RWPE2 (cell line): ENCODE data around the gene ARHGAP19.

ENCODE experiments used
- ATAC-seq: fragments of 200-7000 bp; cut with Tn5 transposase; 3 replicates; pipeline ENCODE4 v1.9.1; 2021; ENCODE audit warnings: low read depth
- DNase-seq: peaks from one replicate; pipeline ENCODE4 v3.0.0-alpha.2; 2020; ENCODE audit warnings: low spot score
- H3K27ac ChIP-seq: fragments of 450-650 bp; 2 replicates; pipeline ENCODE4 v1.5.1; 2017; ENCODE audit warnings: mild to moderate bottlenecking; ENCODE audit not compliant: poor library complexity, severe bottlenecking
- H3K27me3 ChIP-seq: fragments of 250-450 bp; sonication (Bioruptor Pico); 2 replicates; pipeline ENCODE4 v1.5.1; 2021; ENCODE audit warnings: mild to moderate bottlenecking, moderate library complexity; ENCODE audit not compliant: insufficient read depth, poor library complexity, severe bottlenecking
- H3K36me3 ChIP-seq: fragments of 250-450 bp; sonication (Bioruptor Pico); 2 replicates; pipeline ENCODE4 v1.5.1; 2020; ENCODE audit warnings: low read depth, mild to moderate bottlenecking, moderate library complexity
- H3K4me1 ChIP-seq: fragments of 250-450 bp; sonication (Bioruptor Pico); 2 replicates; pipeline ENCODE4 v1.5.1; 2021; ENCODE audit warnings: mild to moderate bottlenecking, moderate library complexity; ENCODE audit not compliant: insufficient read depth, poor library complexity, severe bottlenecking
- H3K4me3 ChIP-seq: fragments of 250-450 bp; sonication (Bioruptor Pico); 2 replicates; pipeline ENCODE4 v1.5.1; 2021; ENCODE audit warnings: mild to moderate bottlenecking, moderate library complexity; ENCODE audit not compliant: severe bottlenecking
- H3K9me3 ChIP-seq: fragments of 250-450 bp; sonication (Bioruptor Pico); 2 replicates; pipeline ENCODE4 v1.5.1; 2021; ENCODE audit warnings: mild to moderate bottlenecking, moderate library complexity; ENCODE audit not compliant: severe bottlenecking
- CTCF ChIP-seq: fragments of 450-650 bp; IDR thresholded peaks from one replicate; pipeline ENCODE4 v1.5.1; 2017; ENCODE audit warnings: mild to moderate bottlenecking, moderate library complexity; ENCODE audit not compliant: poor library complexity, severe bottlenecking

The ARHGAP19 gene

GRCh38 chr10:97228775-97229157 lies 63.7 kb downstream of the ARHGAP19 start:
- no peak for TF ChIP-seq CTCF
- Histone ChIP-seq H3K36me3 (peaks cover 16% of the 10 kb centered on the region), H3K4me3 (no peak overlapping the region), H3K9me3 (no peaks in the 10 kb centered on the region), H3K27ac (no peak overlapping the region), H3K27me3 (no peaks in the 10 kb centered on the region), H3K4me1 (no peaks in the 10 kb centered on the region)
- DNase-seq (no peak), ATAC-seq (no peak)

DNA sequence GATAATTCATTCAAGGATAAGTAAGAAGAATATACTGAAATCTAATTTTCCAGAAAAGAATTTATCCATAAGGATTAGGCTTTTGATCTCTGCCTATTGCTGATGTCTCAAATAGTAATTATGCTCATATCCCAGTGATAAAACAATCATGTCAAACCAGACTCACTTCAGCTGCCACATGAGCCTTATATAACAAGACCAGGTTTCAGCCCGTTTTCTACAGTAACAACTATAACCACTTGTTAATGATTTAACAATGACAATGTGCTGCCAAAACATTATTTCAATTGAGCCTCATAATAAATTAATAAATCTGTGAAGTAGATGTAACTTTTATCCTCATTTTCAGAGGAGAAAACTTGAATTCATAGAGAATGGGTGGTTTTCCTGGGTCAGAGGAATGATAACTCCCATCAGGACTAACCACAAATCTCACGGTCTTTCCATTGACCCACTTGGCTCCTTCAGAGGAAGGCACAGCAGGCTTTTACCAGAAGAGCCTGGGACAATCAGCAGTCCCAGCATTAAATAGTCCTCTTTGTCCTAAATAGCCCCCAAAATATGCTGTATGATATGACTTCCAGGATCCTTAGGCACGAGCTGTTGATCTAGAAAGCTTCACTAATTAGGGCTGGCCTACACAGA lies 64.2 kb downstream of the ARHGAP19 start:
- ATAC-seq (no peak), DNase-seq (no peak)
- Histone ChIP-seq H3K4me3 (no peak overlapping the region), H3K36me3 (peaks cover 16% of the 10 kb centered on the region), H3K27me3 (no peaks in the 10 kb centered on the region), H3K27ac (no peak overlapping the region), H3K9me3 (no peaks in the 10 kb centered on the region), H3K4me1 (no peaks in the 10 kb centered on the region)
- TF ChIP-seq CTCF: no peak

GRCh38 chr10:97226398-97226797 lies 66.0 kb downstream of the ARHGAP19 start:
- ATAC-seq (no peak), DNase-seq (no peak)
- Histone ChIP-seq H3K27me3 (no peaks in the 10 kb centered on the region), H3K4me1 (no peaks in the 10 kb centered on the region), H3K36me3 (peaks cover 14% of the 10 kb centered on the region), H3K4me3 (no peak overlapping the region), H3K9me3 (no peaks in the 10 kb centered on the region), H3K27ac (no peak overlapping the region)
- TF ChIP-seq CTCF: no peak

DNA sequence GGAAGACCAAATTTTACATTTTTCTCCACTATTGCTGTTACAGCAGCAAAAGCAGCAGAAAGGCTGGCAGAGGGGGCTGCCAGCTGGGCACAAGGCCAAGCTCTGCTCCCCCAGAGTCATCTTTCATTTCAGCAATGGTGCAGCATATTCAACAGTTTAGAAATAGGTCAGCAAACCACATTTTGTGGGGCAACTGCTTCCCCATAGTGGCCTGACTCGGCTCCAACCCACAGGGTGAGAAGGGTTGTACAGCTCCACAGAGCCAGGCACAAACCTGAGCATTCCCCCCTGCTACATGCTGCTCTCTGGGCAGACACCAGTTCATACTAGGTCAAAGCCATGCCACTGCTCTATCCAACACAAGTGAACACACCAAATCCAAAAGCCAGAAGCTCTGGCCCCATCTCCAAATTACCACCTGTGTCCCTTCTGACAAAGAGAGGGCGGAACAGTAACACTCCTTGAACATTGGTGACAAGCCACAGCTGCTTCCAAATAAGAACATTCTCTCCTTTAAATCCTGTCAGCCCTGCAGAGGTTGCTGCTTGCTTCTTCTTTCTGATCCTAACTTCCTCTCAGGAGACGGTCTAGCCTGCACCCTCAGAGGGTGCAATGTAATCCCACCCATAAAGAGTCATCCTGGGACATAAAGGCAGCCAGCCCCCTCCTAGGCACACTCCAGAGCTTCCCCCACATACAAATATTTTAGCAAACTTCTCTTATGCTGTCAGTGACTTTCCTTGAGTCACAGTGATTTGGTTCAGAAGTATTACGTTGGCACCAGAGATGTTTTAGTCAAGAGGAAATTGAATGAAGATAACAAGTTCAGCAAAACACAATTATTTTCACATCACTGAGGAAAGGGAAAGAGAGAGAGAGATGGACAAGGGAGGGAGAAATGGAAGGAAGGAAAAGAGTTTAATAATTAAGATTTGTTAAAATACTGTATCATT lies 67.7 kb downstream of the ARHGAP19 start:
- Histone ChIP-seq H3K4me3 (no peak overlapping the region), H3K27ac (no peak overlapping the region), H3K4me1 (no peaks in the 10 kb centered on the region), H3K36me3 (peaks cover 11% of the 10 kb centered on the region), H3K27me3 (no peaks in the 10 kb centered on the region), H3K9me3 (no peaks in the 10 kb centered on the region)
- DNase-seq (no peak), ATAC-seq (no peak)
- no peak for TF ChIP-seq CTCF
